Neuronal stem cell (in vitro differentiated cells): ENCODE measurements around the gene TRIM59.

Experiments used
- DNase-seq: peaks from one replicate; pipeline ENCODE4 v3.0.0-alpha.2; 2013; ENCODE audit warnings: low spot score
- H2AFZ ChIP-seq: one replicate; pipeline ENCODE4 v1.6.1; 2013; ENCODE audit warnings: mild to moderate bottlenecking, low read length, inconsistent platforms
- H2AK5ac ChIP-seq: 2 replicates; pipeline ENCODE4 v1.6.1; 2013; ENCODE audit warnings: low read depth, mild to moderate bottlenecking, inconsistent platforms, low read length, moderate library complexity, mixed read lengths
- H2BK120ac ChIP-seq: 2 replicates; pipeline ENCODE4 v1.6.1; 2013; ENCODE audit warnings: low read depth, mild to moderate bottlenecking, inconsistent platforms, low read length, moderate library complexity, mixed read lengths
- H2BK12ac ChIP-seq: one replicate; pipeline ENCODE4 v1.6.1; 2013; ENCODE audit warnings: low read length, inconsistent platforms
- H2BK15ac ChIP-seq: 2 replicates; pipeline ENCODE4 v1.6.1; 2013; ENCODE audit warnings: mild to moderate bottlenecking, low read length, inconsistent platforms, mixed read lengths
- H2BK5ac ChIP-seq: one replicate; pipeline ENCODE4 v1.6.1; 2013; ENCODE audit warnings: inconsistent platforms, mild to moderate bottlenecking, low read length, moderate library complexity
- H3K14ac ChIP-seq: one replicate; pipeline ENCODE4 v1.6.1; 2013; ENCODE audit warnings: low read length, inconsistent platforms
- H3K18ac ChIP-seq: 2 replicates; pipeline ENCODE4 v1.6.1; 2013; ENCODE audit warnings: low read length, inconsistent platforms
- H3K23ac ChIP-seq: 2 replicates; pipeline ENCODE4 v1.6.1; 2013; ENCODE audit warnings: low read depth, mild to moderate bottlenecking, mixed read lengths, low read length, inconsistent platforms; ENCODE audit not compliant: poor library complexity
- H3K27ac ChIP-seq: replicated peaks from 3 replicates; pipeline ENCODE4 v1.5.1; 2013; ENCODE audit warnings: low read length, inconsistent platforms
- H3K27me3 ChIP-seq, 3 experiments: 2 replicates each; pipeline ENCODE4 v1.6.1; 2013; ENCODE audit warnings: low read length in 3 of 3, mild to moderate bottlenecking in 2 of 3, inconsistent platforms in 1 of 3, low read depth in 1 of 3, mixed read lengths in 1 of 3, moderate library complexity in 1 of 3; ENCODE audit not compliant: control insufficient read depth in 3 of 3, insufficient read depth in 3 of 3
- H3K36me3 ChIP-seq, 2 donors: replicated peaks in 1 of 2; 2 replicates each; pipeline ENCODE4 v1.6.1; 2013; ENCODE audit warnings: low read length in 2 of 2; ENCODE audit not compliant: control insufficient read depth in 2 of 2, insufficient read depth in 2 of 2
- H3K4ac ChIP-seq: 2 replicates; pipeline ENCODE4 v1.6.1; 2013; ENCODE audit warnings: inconsistent platforms, mild to moderate bottlenecking, low read length, moderate library complexity
- H3K4me1 ChIP-seq, 2 donors: 1 replicate in 1 of 2; 2 replicates in 1 of 2; pipeline ENCODE4 v1.6.1; 2013; ENCODE audit warnings: low read length in 2 of 2, low read depth in 1 of 2; ENCODE audit not compliant: control insufficient read depth in 2 of 2, insufficient read depth in 1 of 2
- H3K4me2 ChIP-seq: one replicate; pipeline ENCODE4 v1.6.1; 2013; ENCODE audit warnings: mild to moderate bottlenecking, low read length, inconsistent platforms; ENCODE audit not compliant: insufficient read depth, poor library complexity, severe bottlenecking
- H3K4me3 ChIP-seq, 2 donors: 2 replicates each; pipeline ENCODE4 v1.5.1; 2013; ENCODE audit warnings: low read length in 2 of 2, mild to moderate bottlenecking in 2 of 2, inconsistent platforms in 1 of 2, moderate library complexity in 1 of 2
- H3K79me1 ChIP-seq: one replicate; pipeline ENCODE4 v1.6.1; 2013; ENCODE audit warnings: low read depth, mild to moderate bottlenecking, inconsistent platforms, low read length, moderate library complexity
- H3K9ac ChIP-seq: one replicate; pipeline ENCODE4 v1.6.1; 2013; ENCODE audit warnings: mild to moderate bottlenecking, low read depth, low read length, inconsistent platforms; ENCODE audit not compliant: poor library complexity
- H3K9me3 ChIP-seq, 2 donors: replicated peaks in 1 of 2; 2 replicates each; pipeline versions ENCODE3 to v1.6.1; 2013; ENCODE audit warnings: low read length in 2 of 2, mild to moderate bottlenecking in 2 of 2, inconsistent platforms in 1 of 2, low read depth in 1 of 2, mixed read lengths in 1 of 2, moderate library complexity in 1 of 2; ENCODE audit not compliant: control insufficient read depth in 2 of 2, insufficient read depth in 1 of 2
- H4K8ac ChIP-seq: one replicate; pipeline ENCODE4 v1.6.1; 2013; ENCODE audit warnings: low read depth, mild to moderate bottlenecking, inconsistent platforms, low read length, moderate library complexity
- H4K91ac ChIP-seq: one replicate; pipeline ENCODE4 v1.6.1; 2013; ENCODE audit warnings: low read length, low read depth, mild to moderate bottlenecking, inconsistent platforms; ENCODE audit not compliant: poor library complexity
- WGBS, 2 donors: extraction: QIAGEN DNeasy Blood & Tissue Kit; methylation state at CpG; one replicate each; pipeline ENCODE4 v1.1.7; 2013; ENCODE audit warnings: missing lambda C conversion rate in 2 of 2, mixed read lengths in 1 of 2; ENCODE audit not compliant: insufficient read length in 2 of 2, insufficient replicate concordance in 1 of 2; ENCODE audit errors: extremely low coverage in 2 of 2; 5-methylcytosine and 5-hydroxymethylcytosine counted together

TRIM59 gene

DNA sequence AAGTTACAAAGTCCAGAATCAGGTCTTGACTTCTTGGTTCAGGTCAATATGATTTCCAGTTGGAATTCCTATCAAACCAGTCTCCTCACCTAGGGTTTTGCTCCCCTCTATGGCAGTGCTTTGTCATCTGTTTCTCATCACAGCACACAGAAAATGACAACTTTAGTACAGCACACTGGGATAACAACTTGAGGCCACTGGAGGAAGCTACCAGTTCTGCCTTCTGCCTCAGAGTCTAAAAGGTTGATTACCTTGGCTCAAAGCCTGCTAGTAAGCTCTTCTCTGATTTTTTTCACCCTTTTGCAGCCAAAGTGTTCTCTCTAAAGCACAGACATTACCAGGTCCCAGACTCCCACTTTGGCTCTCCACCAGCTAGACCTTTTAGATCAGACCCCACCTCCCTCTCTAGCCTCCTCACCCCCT, 24.8 kb upstream of the TRIM59 start:
- H2AFZ ChIP-seq = no peak overlapping the region
- no peak for DNase-seq

DNA sequence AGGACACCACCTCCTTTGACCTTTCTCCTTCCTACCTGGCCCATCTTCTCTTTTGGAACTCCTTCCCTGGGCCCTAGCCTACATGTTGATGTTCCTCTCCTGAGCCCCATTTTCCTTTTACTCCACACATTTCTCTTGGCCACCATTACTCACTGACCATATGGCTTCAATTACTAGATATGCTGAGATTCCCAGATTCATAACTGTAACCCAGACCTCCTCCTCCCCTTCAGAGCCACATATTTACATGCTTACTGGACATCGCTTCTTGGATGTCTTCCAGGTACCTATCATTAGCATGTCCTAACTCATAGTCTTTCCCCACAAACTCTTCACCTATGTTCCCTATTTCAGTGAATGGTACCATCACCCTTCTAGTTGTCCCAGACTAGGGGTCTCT, 24.4 kb upstream of the TRIM59 start:
- no peak overlapping the region for H3K23ac ChIP-seq
- no peaks in the 10 kb centered on the region for H3K4me1 ChIP-seq
- H2BK120ac ChIP-seq = no peak overlapping the region
- no peak overlapping the region for H2AK5ac ChIP-seq
- no peak overlapping the region for H2BK15ac ChIP-seq
- no peak overlapping the region for H3K9ac ChIP-seq
- no peak overlapping the region for H3K4me2 ChIP-seq
- H3K27me3 ChIP-seq = no peaks in the 10 kb centered on the region
- H3K18ac ChIP-seq = no peak overlapping the region
- H4K91ac ChIP-seq = no peak overlapping the region
- no peak overlapping the region for H3K27ac ChIP-seq
- no peak overlapping the region for H4K8ac ChIP-seq
- H2BK12ac ChIP-seq = no peak overlapping the region
- H3K4ac ChIP-seq = no peak overlapping the region
- H3K4me3 ChIP-seq = no peak overlapping the region
- H3K14ac ChIP-seq = no peak overlapping the region
- no peak for DNase-seq
- H3K36me3 ChIP-seq = no peaks in the 10 kb centered on the region
- peaks cover 9 to 10% of the 10 kb centered on the region in 2 donors for H3K9me3 ChIP-seq
- H3K79me1 ChIP-seq = no peaks in the 10 kb centered on the region
- no peak overlapping the region for H2AFZ ChIP-seq
- WGBS, 2 donors = no CpG with 5 or more reads among the region's 1 CpG
- H2BK5ac ChIP-seq = no peak overlapping the region

More for the DNA sequence above, 24.8 kb upstream of the TRIM59 start:
- no peak overlapping the region for H3K9ac ChIP-seq
- H2BK5ac ChIP-seq = no peak overlapping the region
- no peak overlapping the region for H3K4me2 ChIP-seq
- no peak overlapping the region for H3K18ac ChIP-seq
- H3K14ac ChIP-seq = no peak overlapping the region
- H3K4me3 ChIP-seq = no peak overlapping the region
- H4K8ac ChIP-seq = no peak overlapping the region
- no peaks in the 10 kb centered on the region for H3K36me3 ChIP-seq
- no peak overlapping the region for H4K91ac ChIP-seq
- H3K4ac ChIP-seq = no peak overlapping the region
- no peak overlapping the region for H3K23ac ChIP-seq
- no peak overlapping the region for H3K27ac ChIP-seq
- H2BK15ac ChIP-seq = no peak overlapping the region
- no peaks in the 10 kb centered on the region for H3K27me3 ChIP-seq
- H2AK5ac ChIP-seq = no peak overlapping the region
- no peak overlapping the region for H2BK12ac ChIP-seq
- peaks cover 7 to 10% of the 10 kb centered on the region in 2 donors for H3K9me3 ChIP-seq
- H2BK120ac ChIP-seq = no peak overlapping the region
- H3K79me1 ChIP-seq = no peaks in the 10 kb centered on the region
- no peaks in the 10 kb centered on the region for H3K4me1 ChIP-seq

DNA sequence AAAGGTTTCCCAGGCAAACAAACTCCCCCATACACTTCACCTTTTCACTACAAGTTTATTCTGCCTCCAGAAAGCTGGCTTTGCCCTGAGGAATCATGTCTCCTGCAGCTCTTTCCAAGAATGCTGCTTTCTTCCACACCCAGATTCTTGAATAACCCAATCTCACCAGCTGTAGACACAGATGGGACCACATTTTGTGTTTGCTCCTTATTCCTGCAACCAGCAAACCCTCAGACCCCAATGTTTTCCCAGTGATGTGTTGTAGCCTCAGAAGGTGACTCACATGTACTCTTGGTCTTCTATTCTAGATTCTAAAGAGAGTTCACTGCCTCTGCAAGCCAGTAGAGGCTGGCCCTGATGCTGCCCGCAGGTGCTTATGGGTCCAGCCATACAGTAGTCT, 23.6 kb upstream of the TRIM59 start:
- no peak overlapping the region for H2AFZ ChIP-seq
- H3K79me1 ChIP-seq = no peaks in the 10 kb centered on the region
- H2BK15ac ChIP-seq = no peak overlapping the region
- WGBS, 2 donors = no CpG with 5 or more reads among the region's 1 CpG
- H3K4me3 ChIP-seq = no peak overlapping the region
- H4K91ac ChIP-seq = no peak overlapping the region
- no peaks in the 10 kb centered on the region for H3K27me3 ChIP-seq
- no peaks in the 10 kb centered on the region for H3K36me3 ChIP-seq
- no peak overlapping the region for H2AK5ac ChIP-seq
- H3K4me1 ChIP-seq = no peaks in the 10 kb centered on the region
- no peak overlapping the region for H2BK12ac ChIP-seq
- no peak overlapping the region for H3K27ac ChIP-seq
- no peak overlapping the region for H2BK5ac ChIP-seq
- H3K23ac ChIP-seq = no peak overlapping the region
- no peak overlapping the region for H3K4ac ChIP-seq
- H3K4me2 ChIP-seq = no peak overlapping the region
- H3K18ac ChIP-seq = no peak overlapping the region
- no peak overlapping the region for H3K14ac ChIP-seq
- H4K8ac ChIP-seq = no peak overlapping the region
- H3K9me3 ChIP-seq = peaks cover 9 to 10% of the 10 kb centered on the region in 2 donors
- no peak overlapping the region for H3K9ac ChIP-seq
- no peak for DNase-seq
- no peak overlapping the region for H2BK120ac ChIP-seq

DNA sequence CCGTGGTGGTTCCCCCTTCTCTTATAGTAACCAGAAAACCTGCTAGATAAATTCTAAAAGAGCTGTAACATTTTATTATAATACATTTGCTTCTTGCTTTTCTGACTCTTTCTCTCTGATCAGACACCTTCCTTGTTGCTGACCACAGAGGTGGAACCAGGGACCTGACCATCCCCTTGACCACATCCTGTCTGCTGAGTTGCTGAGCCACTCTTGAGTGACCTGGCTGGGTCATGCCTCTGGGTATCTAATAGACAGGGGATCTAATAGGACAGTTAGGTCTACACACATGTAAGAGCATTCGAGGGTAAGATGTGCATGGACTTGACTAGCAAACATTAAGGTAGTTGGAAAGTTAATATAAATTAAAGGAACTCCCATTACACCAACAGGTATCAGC, 22.8 kb upstream of the TRIM59 start:
- H4K91ac ChIP-seq = no peak overlapping the region
- no peak overlapping the region for H3K27ac ChIP-seq

More for the DNA sequence above, 22.8 kb upstream of the TRIM59 start:
- Histone ChIP-seq H3K79me1 (no peaks in the 10 kb centered on the region), H3K27me3 (no peaks in the 10 kb centered on the region), H3K9ac (no peak overlapping the region), H3K9me3 (peaks cover 9 to 10% of the 10 kb centered on the region in 2 donors), H3K36me3 (no peaks in the 10 kb centered on the region), H3K23ac (no peak overlapping the region), H3K18ac (no peak overlapping the region), H3K4me1 (no peaks in the 10 kb centered on the region), H2BK5ac (no peak overlapping the region), H4K8ac (no peak overlapping the region), H3K4me2 (no peak overlapping the region), H3K14ac (no peak overlapping the region), H2BK12ac (no peak overlapping the region), H2AK5ac (no peak overlapping the region), H3K4me3 (no peak overlapping the region), H3K4ac (no peak overlapping the region), H2AFZ (no peak overlapping the region), H2BK120ac (no peak overlapping the region), H2BK15ac (no peak overlapping the region)
- no peak for DNase-seq
- WGBS, 2 donors = no CpG with 5 or more reads among the region's 2 CpGs
